Measurements from ENCODE around the gene MTA3. TPM values are rescaled to one million over a fixed set of nuclear protein-coding genes. Genes with fewer than 3 reads are reported as not detected.

Gene MTA3
- total and polyA plus RNA-seq, 9 of the 15 experiments (the other 6 are each of a cell fraction or from before 2014, with no cell fraction given), result 12.4 to 39.6 (median 23.5) TPM

DNA sequence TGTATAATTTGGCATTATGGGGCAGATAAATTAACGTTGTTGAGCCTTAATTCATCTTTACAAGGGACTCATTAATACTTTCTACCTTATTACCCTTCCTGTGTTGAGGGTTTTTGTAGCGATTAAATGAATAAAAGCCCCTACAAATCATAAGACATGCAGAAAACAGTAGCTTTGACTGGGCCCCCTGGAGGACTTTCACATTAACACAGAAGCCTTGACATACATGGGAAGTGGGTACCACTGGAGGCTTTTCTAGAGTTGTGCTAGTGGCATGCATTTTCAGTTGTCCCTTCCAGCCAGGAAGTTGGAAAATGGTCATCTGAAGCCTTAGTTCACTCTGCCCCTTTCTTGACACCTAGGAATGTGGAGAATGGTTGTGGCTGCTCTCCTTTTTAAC is 30.2 kb downstream of the MTA3 start:
- in situ Hi-C loops (cut with MboI), result no loop called here
- Histone ChIP-seq H3K79me2 (ENCODE audit: control insufficient read depth, insufficient read depth, low read length) (no peaks in the 10 kb centered on the region), H3K4me3 (no peak overlapping the region), H3K9me3 (replicated peaks; ENCODE audit: control insufficient read depth, insufficient read depth, low read depth, low read length) (no peaks in the 10 kb centered on the region), H3K9ac (ENCODE audit: insufficient read depth in 1 of 2, low read depth in 2 of 2, low read length in 2 of 2) (no peak overlapping the region), H3K4me1 (replicated peaks in 1 of 2; ENCODE audit: control insufficient read depth in 2 of 2, insufficient read depth in 2 of 2, low read length in 2 of 2) (no peaks in the 10 kb centered on the region; a peak in 1 of 5 replicates), H3K9me1 (ENCODE audit: control insufficient read depth, insufficient read depth, low read length) (peaks cover 3% of the 10 kb centered on the region), H3K27ac (ENCODE audit: extremely low read depth, low read depth, low read length) (no peak overlapping the region), H2AFZ (ENCODE audit: low read depth, low read length) (no peak overlapping the region), H3K4me2 (ENCODE audit: insufficient read depth, low read length) (no peak overlapping the region), H4K20me1 (replicated peaks; ENCODE audit: control insufficient read depth, insufficient read depth, low read length) (no peaks in the 10 kb centered on the region), H3K36me3 (ENCODE audit: control insufficient read depth, insufficient read depth, low read length) (no peaks in the 10 kb centered on the region), H3K27me3 (ENCODE audit: control insufficient read depth in 2 of 2, insufficient read depth in 2 of 2, low read length in 2 of 2) (no peaks in the 10 kb centered on the region)
- WGBS (ENCODE audit: insufficient coverage, low coverage, missing lambda C conversion rate), result 51% methylated on average over 2 of the region's 2 CpGs
- CTCF ChIA-PET (ENCODE audit: low intra/inter-chr PET ratio), result no interaction called here
- ATAC-seq, result no peak; the same call in 2 of the 3 replicates
- DNase-seq (ENCODE audit: extremely low read depth in 1 of 4, low spot score in 3 of 4), result no peak
- no peak for TF ChIP-seq ZNF75A (CRISPR knock-in tag; IDR thresholded peaks at IDR 0.05)
- TF ChIP-seq FOXA1 (IDR thresholded peaks at IDR 0.05; ENCODE audit: borderline replicate concordance), result no peak
- TF ChIP-seq DIDO1 (tag; IDR thresholded peaks at IDR 0.05; ENCODE audit: low read depth), result no peak
- TF ChIP-seq RBM39 (optimal IDR thresholded peaks at IDR 0.05; ENCODE audit: low read depth, low read length), result no peak
- no peak for TF ChIP-seq SPI1 (IDR thresholded peaks at IDR 0.05; ENCODE audit: borderline replicate concordance, low read depth, low read length)
- no peak for TF ChIP-seq ZNF354B (CRISPR knock-in tag; IDR thresholded peaks at IDR 0.05)
- TF ChIP-seq, protein P1, sequence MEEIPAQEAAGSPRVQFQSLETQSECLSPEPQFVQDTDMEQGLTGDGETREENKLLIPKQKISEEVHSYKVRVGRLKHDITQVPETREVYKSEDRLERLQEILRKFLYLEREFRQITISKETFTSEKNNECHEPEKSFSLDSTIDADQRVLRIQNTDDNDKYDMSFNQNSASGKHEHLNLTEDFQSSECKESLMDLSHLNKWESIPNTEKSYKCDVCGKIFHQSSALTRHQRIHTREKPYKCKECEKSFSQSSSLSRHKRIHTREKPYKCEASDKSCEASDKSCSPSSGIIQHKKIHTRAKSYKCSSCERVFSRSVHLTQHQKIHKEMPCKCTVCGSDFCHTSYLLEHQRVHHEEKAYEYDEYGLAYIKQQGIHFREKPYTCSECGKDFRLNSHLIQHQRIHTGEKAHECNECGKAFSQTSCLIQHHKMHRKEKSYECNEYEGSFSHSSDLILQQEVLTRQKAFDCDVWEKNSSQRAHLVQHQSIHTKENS (CRISPR knock-in tag; IDR thresholded peaks at IDR 0.05), result no peak
- TF ChIP-seq OTX1 (CRISPR knock-in tag; IDR thresholded peaks at IDR 0.05), result no peak
- TF ChIP-seq ZNF76 (CRISPR knock-in tag; IDR thresholded peaks at IDR 0.05; ENCODE audit: borderline replicate concordance), result no peak
- TF ChIP-seq, protein P2, sequence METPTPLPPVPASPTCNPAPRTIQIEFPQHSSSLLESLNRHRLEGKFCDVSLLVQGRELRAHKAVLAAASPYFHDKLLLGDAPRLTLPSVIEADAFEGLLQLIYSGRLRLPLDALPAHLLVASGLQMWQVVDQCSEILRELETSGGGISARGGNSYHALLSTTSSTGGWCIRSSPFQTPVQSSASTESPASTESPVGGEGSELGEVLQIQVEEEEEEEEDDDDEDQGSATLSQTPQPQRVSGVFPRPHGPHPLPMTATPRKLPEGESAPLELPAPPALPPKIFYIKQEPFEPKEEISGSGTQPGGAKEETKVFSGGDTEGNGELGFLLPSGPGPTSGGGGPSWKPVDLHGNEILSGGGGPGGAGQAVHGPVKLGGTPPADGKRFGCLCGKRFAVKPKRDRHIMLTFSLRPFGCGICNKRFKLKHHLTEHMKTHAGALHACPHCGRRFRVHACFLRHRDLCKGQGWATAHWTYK (CRISPR knock-in tag; IDR thresholded peaks at IDR 0.05), result no peak
- TF ChIP-seq, protein P3, sequence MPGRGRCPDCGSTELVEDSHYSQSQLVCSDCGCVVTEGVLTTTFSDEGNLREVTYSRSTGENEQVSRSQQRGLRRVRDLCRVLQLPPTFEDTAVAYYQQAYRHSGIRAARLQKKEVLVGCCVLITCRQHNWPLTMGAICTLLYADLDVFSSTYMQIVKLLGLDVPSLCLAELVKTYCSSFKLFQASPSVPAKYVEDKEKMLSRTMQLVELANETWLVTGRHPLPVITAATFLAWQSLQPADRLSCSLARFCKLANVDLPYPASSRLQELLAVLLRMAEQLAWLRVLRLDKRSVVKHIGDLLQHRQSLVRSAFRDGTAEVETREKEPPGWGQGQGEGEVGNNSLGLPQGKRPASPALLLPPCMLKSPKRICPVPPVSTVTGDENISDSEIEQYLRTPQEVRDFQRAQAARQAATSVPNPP (IDR thresholded peaks at IDR 0.05; ENCODE audit: borderline replicate concordance, insufficient read depth, insufficient read length), result no peak
- no TSS peak for BruUV-seq (replicated peaks)
- FAIRE-seq, result no peak
- intact Hi-C loops (cut with micrococcal nuclease), result no loop called here
- POLR2A ChIA-PET, result interaction anchor here (1.0 kb wide), 1 partner anchor 16 kb away, joined by 3 read pairs; no protein-coding TSS in a partner anchor

Measured in K562 (cell line).